DMS114 treated with DMSO at 0.1 percent for 48 hours (cell line): Measurements from ENCODE around the gene ADM2.
"Not testable (repeated sequence)": the region's sequence is repeated elsewhere in the genome, so short reads cannot be mapped to it uniquely, and the experiment has no call there.

Experiments
- DNase-seq: peaks from one replicate; lab custom pipeline; 2025; ENCODE audit not compliant: unreplicated experiment; lab: John Stamatoyannopoulos, UW

Gene ADM2

DNA sequence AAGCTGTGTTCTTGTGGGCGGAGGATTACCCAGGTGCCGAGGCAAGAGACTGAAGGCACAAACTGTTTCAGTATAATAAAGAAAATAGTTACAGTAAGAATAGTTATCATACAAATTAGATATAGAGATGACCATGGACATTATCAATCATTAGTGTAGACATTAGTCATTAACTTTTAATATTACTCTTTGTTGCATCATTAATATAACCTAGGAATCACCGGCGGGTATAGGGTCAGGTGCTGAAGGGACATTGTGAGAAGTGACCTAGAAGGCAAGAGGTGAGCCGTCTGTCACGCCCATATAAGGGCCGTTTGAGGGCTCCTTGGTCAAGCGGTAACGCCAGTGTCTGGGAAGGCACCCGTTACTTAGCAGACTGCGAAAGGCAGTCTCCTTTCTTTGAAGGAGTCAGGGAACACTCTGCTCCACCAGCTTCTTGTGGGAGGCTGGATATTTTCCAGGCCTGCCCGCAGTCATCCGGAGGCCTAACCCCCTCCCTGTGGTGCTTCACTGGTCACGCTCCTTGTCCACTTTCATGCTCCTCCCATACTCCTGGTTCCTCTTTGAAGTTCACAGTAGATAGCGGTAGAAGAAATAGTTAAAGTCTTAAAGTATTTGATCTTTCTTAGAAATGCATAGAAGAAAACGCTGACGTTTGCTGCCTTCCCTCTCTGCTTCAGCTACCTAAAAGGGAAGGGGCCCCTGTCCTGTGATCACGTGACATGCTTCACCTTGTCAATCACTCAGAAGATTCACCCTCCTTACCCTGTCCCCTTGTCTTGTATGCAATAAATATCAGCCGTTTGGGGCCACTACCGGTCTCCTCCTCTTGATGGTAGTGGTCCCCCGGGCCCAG is 52.7 kb downstream of the ADM2 start:
- not testable (repeated sequence) for DNase-seq

DNA sequence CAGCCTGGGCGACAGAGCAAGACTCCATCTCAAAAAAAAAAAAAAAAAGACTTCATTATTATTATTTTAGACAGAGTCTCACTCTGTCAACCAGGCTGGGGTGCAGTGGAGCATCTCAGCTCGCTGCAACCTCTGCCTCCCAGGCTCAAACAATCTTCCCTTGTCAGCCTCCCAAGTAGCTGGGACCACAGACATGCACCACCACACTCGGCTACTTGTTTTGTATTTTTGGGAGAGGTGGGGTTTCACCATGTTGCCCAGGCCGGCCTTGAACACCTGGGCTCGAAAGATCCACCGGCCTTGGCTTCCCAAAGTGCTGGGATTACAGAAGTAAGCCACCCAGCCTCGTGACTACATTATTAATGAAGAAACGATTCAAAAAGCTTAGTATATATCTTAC is 53.8 kb downstream of the ADM2 start:
- DNase-seq, result no peak
